ENCODE data around the gene ST7. TPM values are rescaled to one million over a fixed set of nuclear protein-coding genes. Genes with fewer than 3 reads are reported as not detected.
A peak's percentile ranks its signal among the peaks of the same experiment; 100 is the strongest.

Gene ST7
- total RNA-seq, 1 donor from 2014 or later: 39.3 TPM

GRCh38 chr7:117262546-117262945 lies 309.2 kb downstream of the ST7 start:
- Mint-ChIP-seq H3K4me1 (ENCODE audit: low read depth, unreplicated experiment) (peaks cover 13% of the 10 kb centered on the region), H3K27ac (ENCODE audit: unreplicated experiment) (no peak overlapping the region), H3K27me3 (ENCODE audit: low read depth, unreplicated experiment) (peaks cover 2% of the 10 kb centered on the region), H3K4me3 (ENCODE audit: unreplicated experiment) (no peak overlapping the region), H3K36me3 (ENCODE audit: low read depth, unreplicated experiment) (no peaks in the 10 kb centered on the region), H3K9me3 (ENCODE audit: unreplicated experiment) (no peaks in the 10 kb centered on the region)
- no peak overlapping the region for H3K4me2 ChIP-seq (ENCODE audit: low read length)
- no peak overlapping the region for H3K4me3 ChIP-seq (ENCODE audit: insufficient read depth, low read depth, low read length)
- no peaks in the 10 kb centered on the region for H4K20me1 ChIP-seq (ENCODE audit: insufficient read depth, low read length)
- TF ChIP-seq, protein P1, sequence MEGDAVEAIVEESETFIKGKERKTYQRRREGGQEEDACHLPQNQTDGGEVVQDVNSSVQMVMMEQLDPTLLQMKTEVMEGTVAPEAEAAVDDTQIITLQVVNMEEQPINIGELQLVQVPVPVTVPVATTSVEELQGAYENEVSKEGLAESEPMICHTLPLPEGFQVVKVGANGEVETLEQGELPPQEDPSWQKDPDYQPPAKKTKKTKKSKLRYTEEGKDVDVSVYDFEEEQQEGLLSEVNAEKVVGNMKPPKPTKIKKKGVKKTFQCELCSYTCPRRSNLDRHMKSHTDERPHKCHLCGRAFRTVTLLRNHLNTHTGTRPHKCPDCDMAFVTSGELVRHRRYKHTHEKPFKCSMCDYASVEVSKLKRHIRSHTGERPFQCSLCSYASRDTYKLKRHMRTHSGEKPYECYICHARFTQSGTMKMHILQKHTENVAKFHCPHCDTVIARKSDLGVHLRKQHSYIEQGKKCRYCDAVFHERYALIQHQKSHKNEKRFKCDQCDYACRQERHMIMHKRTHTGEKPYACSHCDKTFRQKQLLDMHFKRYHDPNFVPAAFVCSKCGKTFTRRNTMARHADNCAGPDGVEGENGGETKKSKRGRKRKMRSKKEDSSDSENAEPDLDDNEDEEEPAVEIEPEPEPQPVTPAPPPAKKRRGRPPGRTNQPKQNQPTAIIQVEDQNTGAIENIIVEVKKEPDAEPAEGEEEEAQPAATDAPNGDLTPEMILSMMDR (IDR thresholded peaks at IDR 0.05; ENCODE audit: insufficient read depth, low read depth, low read length): no peak
- TF ChIP-seq EZH2 (IDR thresholded peaks at IDR 0.05; ENCODE audit: insufficient read depth, low read length): no peak
- H3K9me3 ChIP-seq (ENCODE audit: insufficient read depth, low read depth, low read length): no peaks in the 10 kb centered on the region
- H3K36me3 ChIP-seq (ENCODE audit: insufficient read depth, low read length): no peaks in the 10 kb centered on the region
- peaks cover 11% of the 10 kb centered on the region for H3K27me3 ChIP-seq (ENCODE audit: insufficient read depth, low read length)
- H2AFZ ChIP-seq (ENCODE audit: low read depth, low read length): no peak overlapping the region
- H3K4me1 ChIP-seq (ENCODE audit: insufficient read depth, low read length): no peaks in the 10 kb centered on the region
- H3K27ac ChIP-seq (ENCODE audit: low read depth, low read length): no peak overlapping the region
- no peaks in the 10 kb centered on the region for H3K79me2 ChIP-seq (ENCODE audit: insufficient read depth, low read length)
- H3K9ac ChIP-seq (ENCODE audit: low read length): no peak overlapping the region
- DNase-seq (ENCODE audit: low read depth): peak; percentile 31
- FAIRE-seq: no peak

DNA sequence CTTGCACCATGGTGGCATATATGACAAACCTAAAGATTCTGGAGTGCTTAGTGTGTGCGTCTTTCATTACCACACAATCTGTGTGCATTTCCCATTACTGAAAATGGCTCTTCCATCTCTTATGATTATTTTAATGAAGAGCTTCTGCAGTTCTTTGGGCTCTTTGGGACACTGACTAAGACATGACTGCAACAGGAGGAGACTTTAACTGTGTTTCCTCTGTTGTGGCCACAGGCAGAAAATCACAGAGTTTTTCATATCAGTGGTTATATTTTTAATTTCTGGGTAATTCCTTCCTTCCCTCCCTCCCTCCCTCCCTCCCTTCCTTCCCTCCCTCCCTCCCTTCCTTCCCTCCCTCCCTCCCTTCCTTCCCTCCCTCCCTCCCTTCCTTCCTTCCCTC lies 311.4 kb downstream of the ST7 start:
- Histone ChIP-seq H3K27ac (ENCODE audit: low read depth, low read length) (no peak overlapping the region), H3K9me3 (ENCODE audit: insufficient read depth, low read depth, low read length) (no peaks in the 10 kb centered on the region), H3K36me3 (ENCODE audit: insufficient read depth, low read length) (no peaks in the 10 kb centered on the region), H3K4me2 (ENCODE audit: low read length) (no peak overlapping the region), H3K79me2 (ENCODE audit: insufficient read depth, low read length) (no peaks in the 10 kb centered on the region), H3K4me1 (ENCODE audit: insufficient read depth, low read length) (peaks cover 7% of the 10 kb centered on the region), H3K4me3 (ENCODE audit: insufficient read depth, low read depth, low read length) (no peak overlapping the region), H2AFZ (ENCODE audit: low read depth, low read length) (no peak overlapping the region), H4K20me1 (ENCODE audit: insufficient read depth, low read length) (no peaks in the 10 kb centered on the region), H3K27me3 (ENCODE audit: insufficient read depth, low read length) (peaks cover 7% of the 10 kb centered on the region), H3K9ac (ENCODE audit: low read length) (no peak overlapping the region)
- Mint-ChIP-seq H3K4me3 (ENCODE audit: unreplicated experiment) (no peak overlapping the region), H3K27ac (ENCODE audit: unreplicated experiment) (no peak overlapping the region), H3K9me3 (ENCODE audit: unreplicated experiment) (no peaks in the 10 kb centered on the region), H3K27me3 (ENCODE audit: low read depth, unreplicated experiment) (peaks cover 2% of the 10 kb centered on the region), H3K36me3 (ENCODE audit: low read depth, unreplicated experiment) (no peaks in the 10 kb centered on the region), H3K4me1 (ENCODE audit: low read depth, unreplicated experiment) (peaks cover 13% of the 10 kb centered on the region)
- DNase-seq (ENCODE audit: low read depth) (no peak), FAIRE-seq (no peak)
- TF ChIP-seq, protein P1 (IDR thresholded peaks at IDR 0.05; ENCODE audit: insufficient read depth, low read depth, low read length): no peak
- no peak for TF ChIP-seq EZH2 (IDR thresholded peaks at IDR 0.05; ENCODE audit: insufficient read depth, low read length)

- Mint-ChIP-seq H3K27ac (ENCODE audit: unreplicated experiment) (peak overlapping the region; percentile 98), H3K9me3 (ENCODE audit: unreplicated experiment) (no peaks in the 10 kb centered on the region)
- peak; percentile 99 for DNase-seq (ENCODE audit: low read depth)
Measured at GRCh38 chr7:117269417-117269816, 316.1 kb downstream of the ST7 start.

More at GRCh38 chr7:117269417-117269816, 316.1 kb downstream of the ST7 start:
- FAIRE-seq: peak; percentile 100
- H3K4me3 ChIP-seq (ENCODE audit: insufficient read depth, low read depth, low read length): peak overlapping the region; percentile 33
- H3K36me3 ChIP-seq (ENCODE audit: insufficient read depth, low read length): no peaks in the 10 kb centered on the region
- H3K79me2 ChIP-seq (ENCODE audit: insufficient read depth, low read length): no peaks in the 10 kb centered on the region
- no peaks in the 10 kb centered on the region for H3K36me3 Mint-ChIP-seq (ENCODE audit: low read depth, unreplicated experiment)
- peak overlapping the region; percentile 97 for H3K27ac ChIP-seq (ENCODE audit: low read depth, low read length)
- no peak overlapping the region for H3K4me3 Mint-ChIP-seq (ENCODE audit: unreplicated experiment)
- no peaks in the 10 kb centered on the region for H4K20me1 ChIP-seq (ENCODE audit: insufficient read depth, low read length)
- H3K27me3 Mint-ChIP-seq (ENCODE audit: low read depth, unreplicated experiment): no peaks in the 10 kb centered on the region
- peak overlapping the region; percentile 74 for H3K4me2 ChIP-seq (ENCODE audit: low read length)
- H2AFZ ChIP-seq (ENCODE audit: low read depth, low read length): no peak overlapping the region
- H3K9ac ChIP-seq (ENCODE audit: low read length): peak overlapping the region; percentile 79
- peaks cover 15% of the 10 kb centered on the region for H3K4me1 Mint-ChIP-seq (ENCODE audit: low read depth, unreplicated experiment)
- no peaks in the 10 kb centered on the region for H3K9me3 ChIP-seq (ENCODE audit: insufficient read depth, low read depth, low read length)
- H3K4me1 ChIP-seq (ENCODE audit: insufficient read depth, low read length): peaks cover 19% of the 10 kb centered on the region
- no peaks in the 10 kb centered on the region for H3K27me3 ChIP-seq (ENCODE audit: insufficient read depth, low read length)
- TF ChIP-seq, protein P1 (IDR thresholded peaks at IDR 0.05; ENCODE audit: insufficient read depth, low read depth, low read length): no peak
- no peak for TF ChIP-seq EZH2 (IDR thresholded peaks at IDR 0.05; ENCODE audit: insufficient read depth, low read length)
